ENCODE results near the gene CCHCR1.
"Not testable (repeated sequence)": the region's sequence is repeated elsewhere in the genome, so short reads cannot be mapped to it uniquely, and the experiment has no call there.

DNA sequence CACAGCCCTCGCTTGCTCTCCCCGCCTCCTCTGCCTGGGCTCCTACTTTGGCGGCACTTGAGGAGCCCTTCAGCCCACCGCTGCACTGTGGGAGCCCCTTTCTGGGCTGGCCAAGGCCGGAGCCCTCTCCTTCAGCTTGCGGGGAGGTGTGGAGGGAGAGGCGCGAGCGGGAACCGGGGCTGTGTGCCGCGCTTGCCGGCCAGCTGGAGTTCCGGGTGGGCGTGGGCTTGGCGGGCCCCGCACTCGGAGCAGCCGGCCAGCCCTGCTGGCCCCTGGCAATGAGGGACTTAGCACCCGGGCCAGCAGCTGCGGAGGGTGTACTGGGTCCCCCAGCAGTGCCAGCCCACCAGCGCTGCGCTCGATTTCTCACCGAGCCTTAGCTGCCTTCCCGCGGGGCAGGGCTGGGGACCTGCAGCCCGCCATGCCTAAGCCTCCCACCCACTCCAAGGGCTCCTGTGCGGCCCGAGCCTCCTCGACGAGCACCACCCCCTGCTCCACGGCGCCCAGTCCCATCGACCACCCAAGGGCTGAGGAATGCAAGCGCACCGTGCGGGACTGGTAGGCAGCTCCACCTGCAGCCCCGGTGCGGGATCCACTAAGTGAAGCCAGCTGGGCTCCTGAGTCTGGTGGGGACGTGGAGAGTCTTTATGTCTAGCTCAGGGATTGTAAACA is 37.8 kb upstream of the CCHCR1 start:
- TF ChIP-seq POLR2AphosphoS5, POLR2A (IDR thresholded peaks at IDR 0.05): not testable (repeated sequence)
- TF ChIP-seq, protein P1, sequence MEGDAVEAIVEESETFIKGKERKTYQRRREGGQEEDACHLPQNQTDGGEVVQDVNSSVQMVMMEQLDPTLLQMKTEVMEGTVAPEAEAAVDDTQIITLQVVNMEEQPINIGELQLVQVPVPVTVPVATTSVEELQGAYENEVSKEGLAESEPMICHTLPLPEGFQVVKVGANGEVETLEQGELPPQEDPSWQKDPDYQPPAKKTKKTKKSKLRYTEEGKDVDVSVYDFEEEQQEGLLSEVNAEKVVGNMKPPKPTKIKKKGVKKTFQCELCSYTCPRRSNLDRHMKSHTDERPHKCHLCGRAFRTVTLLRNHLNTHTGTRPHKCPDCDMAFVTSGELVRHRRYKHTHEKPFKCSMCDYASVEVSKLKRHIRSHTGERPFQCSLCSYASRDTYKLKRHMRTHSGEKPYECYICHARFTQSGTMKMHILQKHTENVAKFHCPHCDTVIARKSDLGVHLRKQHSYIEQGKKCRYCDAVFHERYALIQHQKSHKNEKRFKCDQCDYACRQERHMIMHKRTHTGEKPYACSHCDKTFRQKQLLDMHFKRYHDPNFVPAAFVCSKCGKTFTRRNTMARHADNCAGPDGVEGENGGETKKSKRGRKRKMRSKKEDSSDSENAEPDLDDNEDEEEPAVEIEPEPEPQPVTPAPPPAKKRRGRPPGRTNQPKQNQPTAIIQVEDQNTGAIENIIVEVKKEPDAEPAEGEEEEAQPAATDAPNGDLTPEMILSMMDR (IDR thresholded peaks at IDR 0.05): not testable (repeated sequence)
